ENCODE data around the gene ST6GALNAC1. TPM values are rescaled to one million over a fixed set of nuclear protein-coding genes. Genes with fewer than 3 reads are reported as not detected.

ST6GALNAC1 gene
- total and polyA plus RNA-seq, 2 of the 13 experiments (the other 11 are each of a cell fraction or from before 2014, with no cell fraction given) = not detected

GRCh38 chr17:76641501-76641900 lies 2.1 kb downstream of the ST6GALNAC1 start (continued):
- TF ChIP-seq HMGXB3 (CRISPR knock-in tag; IDR thresholded peaks at IDR 0.05; ENCODE audit: borderline replicate concordance) (no peak), ZNF569 (CRISPR knock-in tag; IDR thresholded peaks at IDR 0.05; ENCODE audit: borderline replicate concordance) (no peak), SIN3A (IDR thresholded peaks at IDR 0.05; ENCODE audit: borderline replicate concordance, low read depth, low read length) (no peak), TSC22D2 (CRISPR knock-in tag; IDR thresholded peaks at IDR 0.05; ENCODE audit: borderline replicate concordance) (no peak), NAIF1 (CRISPR knock-in tag; IDR thresholded peaks at IDR 0.05; ENCODE audit: borderline replicate concordance) (no peak), NFIB (CRISPR knock-in tag; IDR thresholded peaks at IDR 0.05; ENCODE audit: borderline replicate concordance) (no peak), TEAD3 (CRISPR knock-in tag; optimal IDR thresholded peaks at IDR 0.05; ENCODE audit: borderline replicate concordance) (peak; percentile 92), SOX5 (CRISPR knock-in tag; IDR thresholded peaks at IDR 0.05; ENCODE audit: borderline replicate concordance) (peak; percentile 95), CREBL2 (CRISPR knock-in tag; IDR thresholded peaks at IDR 0.05; ENCODE audit: borderline replicate concordance) (no peak), NCOR1 (IDR thresholded peaks at IDR 0.05; ENCODE audit: borderline replicate concordance, low read length) (no peak), CENPBD1 (CRISPR knock-in tag; IDR thresholded peaks at IDR 0.05; ENCODE audit: borderline replicate concordance, low read depth) (no peak), MTA1 (CRISPR knock-in tag; IDR thresholded peaks at IDR 0.05; ENCODE audit: borderline replicate concordance) (no peak), ZFP37 (CRISPR knock-in tag; IDR thresholded peaks at IDR 0.05; ENCODE audit: borderline replicate concordance) (no peak), IKZF1 (IDR thresholded peaks at IDR 0.05) (no peak), ZNF678 (CRISPR knock-in tag; IDR thresholded peaks at IDR 0.05) (no peak), ZNF766 (CRISPR knock-in tag; IDR thresholded peaks at IDR 0.05; ENCODE audit: borderline replicate concordance) (no peak), WIZ (CRISPR knock-in tag; IDR thresholded peaks at IDR 0.05) (no peak), MBD4 (IDR thresholded peaks at IDR 0.05; ENCODE audit: borderline replicate concordance, low read length) (no peak), ZMYM4 (CRISPR knock-in tag; IDR thresholded peaks at IDR 0.05) (no peak), ZNF564 (CRISPR knock-in tag; IDR thresholded peaks at IDR 0.05) (no peak), ZNF33A (CRISPR knock-in tag; IDR thresholded peaks at IDR 0.05; ENCODE audit: borderline replicate concordance) (no peak), ZZZ3 (CRISPR knock-in tag; IDR thresholded peaks at IDR 0.05; ENCODE audit: borderline replicate concordance) (no peak), KLF11 (CRISPR knock-in tag; IDR thresholded peaks at IDR 0.05) (no peak), TGIF2 (CRISPR knock-in tag; IDR thresholded peaks at IDR 0.05) (peak; percentile 35; the same call in 1 of the 2 replicates), ZBTB10 (CRISPR knock-in tag; IDR thresholded peaks at IDR 0.05; ENCODE audit: borderline replicate concordance) (no peak), SAP130 (CRISPR knock-in tag; IDR thresholded peaks at IDR 0.05; ENCODE audit: low read depth) (peak; percentile 49; the same call in 1 of the 2 replicates)

Data from HepG2 (cell line).